K562 (cell line): ENCODE data around the gene GEMIN5. TPM values are rescaled to one million over a fixed set of nuclear protein-coding genes. Genes with fewer than 3 reads are reported as not detected.

ENCODE experiments used
- FOSL1 ChIP-seq: fragments of 200-800 bp; sonication (Bioruptor generic); conservative IDR thresholded peaks from 2 replicates; pipeline ENCODE4 v1.6.1; 2016; ENCODE audit warnings: missing genetic modification characterization, missing compliant biosample characterization
- FOXA1 ChIP-seq: fragments of 450-650 bp; IDR thresholded peaks from 2 replicates; pipeline ENCODE4 v1.6.1; 2016; ENCODE audit warnings: mild to moderate bottlenecking, borderline replicate concordance
- KDM5B ChIP-seq: fragments of 200-600 bp; sonication (generic); IDR thresholded peaks from 2 replicates; pipeline ENCODE4 v1.6.1; 2012; ENCODE audit warnings: low read depth, mild to moderate bottlenecking, moderate library complexity, low read length, control low read depth, inconsistent platforms; ENCODE audit not compliant: insufficient replicate concordance
- MBD2 ChIP-seq: sonication (generic); IDR thresholded peaks from 2 replicates; pipeline ENCODE4 v1.6.1; 2016; ENCODE audit warnings: low read depth, borderline replicate concordance
- MEF2A ChIP-seq: IDR thresholded peaks from 2 replicates; pipeline ENCODE4 v1.6.1; 2011; ENCODE audit warnings: low read depth, mild to moderate bottlenecking, low read length, moderate library complexity; ENCODE audit not compliant: control insufficient read depth
- MYC ChIP-seq, 2 experiments: fragments of 250-450 bp in 1 of 2; sonication (Bioruptor Pico) in 1 of 2; IDR thresholded peaks; 2 replicates each; pipeline versions ENCODE4 v1.5.1 to v1.6.1; 2012 to 2021; ENCODE audit warnings: low read depth in 2 of 2, borderline replicate concordance in 1 of 2, improper control_type of control experiment in 1 of 2, low read length in 1 of 2, mild to moderate bottlenecking in 1 of 2, moderate library complexity in 1 of 2
- PCBP1 ChIP-seq: fragments of 200-400 bp; formaldehyde crosslinking; IDR thresholded peaks from 2 replicates; pipeline ENCODE4 v1.6.1; 2018; ENCODE audit warnings: mild to moderate bottlenecking, low read depth, low read length; ENCODE audit not compliant: poor library complexity, severe bottlenecking
- RAD51 ChIP-seq: fragments of 450-650 bp; IDR thresholded peaks from 2 replicates; pipeline ENCODE4 v1.7.1; 2016; ENCODE audit warnings: low read depth, mild to moderate bottlenecking, borderline replicate concordance
- TEAD2 ChIP-seq: fragments of 450-650 bp; IDR thresholded peaks from 2 replicates; pipeline ENCODE4 v1.6.1; 2016; ENCODE audit warnings: missing genetic modification characterization, control low read depth, missing compliant biosample characterization
- ZKSCAN3 ChIP-seq: fragments of 250-450 bp; sonication (Bioruptor Pico); IDR thresholded peaks from 2 replicates; pipeline ENCODE4 v1.4.0; 2020
- ZNF274 ChIP-seq: IDR thresholded peaks from 2 replicates; pipeline ENCODE4 v1.6.1; 2011; ENCODE audit warnings: low read depth, mild to moderate bottlenecking, low read length, moderate library complexity, borderline replicate concordance
- ZNF561 ChIP-seq: fragments of 450-650 bp; formaldehyde crosslinking; conservative IDR thresholded peaks from 2 replicates; pipeline ENCODE4 v1.4.0; 2020; ENCODE audit warnings: mild to moderate bottlenecking, moderate library complexity
- polyA plus RNA-seq, 8 experiments: library from polyadenylated mRNA; depleted of rRNA in 4 of 8; stranded (reverse) in 5 of 8; unstranded in 3 of 8; fragments of >200 nt; fragmentation: Nextera tagmentation in 2 of 8; fragmentation: Illumina TruSeq in 1 of 8; extraction: Ambion mirVana in 2 of 8; extraction: Trizol in 1 of 8; gene quantifications; 2 replicates each; pipeline versions ENCODE4 v1.2.1 to v1.2.3, GENCODE V29; 2011 to 2014; ENCODE audit warnings: inconsistent platforms in 1 of 8, missing spikeins in 1 of 8
- total RNA-seq, 7 experiments: library from RNA; depleted of rRNA in 6 of 7; stranded (reverse); fragments of >200 nt in 6 of 7; fragmentation: Illumina TruSeq in 2 of 7; extraction: Trizol in 2 of 7; gene quantifications; 2 replicates each; pipeline versions ENCODE4 v1.2.1 to v1.2.3, GENCODE V29; 2011 to 2021; ENCODE audit warnings: low replicate concordance in 1 of 7
- TF ChIP-seq, protein P1 (sequence below): sonication (generic); IDR thresholded peaks from 2 replicates; pipeline ENCODE4 v1.6.1; 2016
- TF ChIP-seq, protein P2 (sequence below), 2 experiments: IDR thresholded peaks; 2 replicates each; pipeline ENCODE4 v1.6.1; 2011; ENCODE audit warnings: borderline replicate concordance in 1 of 2, control low read depth in 1 of 2, low read depth in 1 of 2, low read length in 1 of 2, mild to moderate bottlenecking in 1 of 2, mixed read lengths in 1 of 2, moderate library complexity in 1 of 2; ENCODE audit not compliant: insufficient read depth in 1 of 2, insufficient read length in 1 of 2, poor library complexity in 1 of 2, severe bottlenecking in 1 of 2; ENCODE audit errors: extremely low read depth in 1 of 2
- TF ChIP-seq, protein P3 (sequence below): fragments of 450-650 bp; formaldehyde crosslinking; IDR thresholded peaks from 2 replicates; pipeline ENCODE4 v1.4.0; 2022; ENCODE audit warnings: mild to moderate bottlenecking, moderate library complexity
- TF ChIP-seq, protein P4 (sequence below): fragments of 250-450 bp; sonication (Bioruptor Pico); IDR thresholded peaks from 2 replicates; pipeline ENCODE4 v1.5.0; 2021; ENCODE audit warnings: mild to moderate bottlenecking, moderate library complexity
- TF ChIP-seq, protein P5 (sequence below): fragments of 250-450 bp; sonication (Bioruptor Pico); IDR thresholded peaks from 2 replicates; pipeline ENCODE4 v1.4.0; 2020; ENCODE audit warnings: mild to moderate bottlenecking, moderate library complexity

Gene GEMIN5
- total and polyA plus RNA-seq, 9 of the 15 experiments (the other 6 are each of a cell fraction or from before 2014, with no cell fraction given), result 10.3 to 48.2 (median 34.7) TPM

DNA sequence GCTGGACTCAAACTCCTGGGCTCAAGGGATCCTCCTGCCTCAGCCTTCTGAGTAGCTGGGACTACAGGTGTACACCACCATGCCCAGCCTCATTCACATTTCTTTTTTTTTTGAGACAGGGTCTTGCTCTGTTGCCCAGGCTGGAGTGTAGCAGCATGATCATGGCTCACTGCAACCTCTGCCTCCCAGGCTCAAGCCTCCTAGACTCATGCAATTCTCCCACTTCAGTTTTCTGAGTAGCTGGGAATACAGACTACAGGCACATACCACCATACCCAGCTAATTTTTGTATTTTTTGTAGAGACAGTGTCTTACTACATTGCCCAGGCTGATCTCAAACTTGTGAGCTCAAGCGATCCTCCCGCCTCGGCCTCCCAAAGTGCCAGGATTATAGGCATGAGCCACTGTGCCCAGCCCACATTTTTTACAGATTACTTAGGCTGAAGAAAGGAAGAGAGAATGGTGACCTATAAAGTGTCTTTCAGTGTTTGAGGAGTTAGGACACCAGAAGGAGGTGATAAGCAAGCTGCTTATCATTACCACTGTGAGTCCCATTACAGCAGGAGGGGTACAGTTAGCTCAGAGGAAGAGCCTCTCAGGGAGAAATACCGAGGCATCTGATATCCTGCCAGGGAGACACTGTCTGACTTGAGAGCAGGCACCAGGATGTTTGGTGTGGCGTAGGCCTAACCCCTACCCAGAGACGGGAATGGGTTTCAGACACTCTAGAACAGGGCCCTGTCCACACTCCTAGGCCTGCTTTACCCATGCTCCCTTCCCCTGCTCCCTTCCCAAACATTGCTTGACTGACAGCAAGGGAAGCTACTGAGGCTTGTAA is 97.4 kb downstream of the GEMIN5 start (continued):
- TF ChIP-seq MYC (IDR thresholded peaks at IDR 0.05; ENCODE audit: low read depth, low read length) (no peak), MYC (CRISPR knock-in tag; IDR thresholded peaks at IDR 0.05; ENCODE audit: borderline replicate concordance, low read depth) (no peak), MBD2 (no peak), ZNF274 (no peak), RAD51 (no peak), TEAD2 (no peak), ZNF561 (CRISPR knock-in tag) (no peak), ZKSCAN3 (CRISPR knock-in tag) (no peak), FOSL1 (tag) (peak; percentile 57), PCBP1 (no peak), MEF2A (0 out of 2 replicates have a peak, but pooled peaks have one; percentile 5), FOXA1 (no peak), KDM5B (no peak)
- TF ChIP-seq, protein P1, sequence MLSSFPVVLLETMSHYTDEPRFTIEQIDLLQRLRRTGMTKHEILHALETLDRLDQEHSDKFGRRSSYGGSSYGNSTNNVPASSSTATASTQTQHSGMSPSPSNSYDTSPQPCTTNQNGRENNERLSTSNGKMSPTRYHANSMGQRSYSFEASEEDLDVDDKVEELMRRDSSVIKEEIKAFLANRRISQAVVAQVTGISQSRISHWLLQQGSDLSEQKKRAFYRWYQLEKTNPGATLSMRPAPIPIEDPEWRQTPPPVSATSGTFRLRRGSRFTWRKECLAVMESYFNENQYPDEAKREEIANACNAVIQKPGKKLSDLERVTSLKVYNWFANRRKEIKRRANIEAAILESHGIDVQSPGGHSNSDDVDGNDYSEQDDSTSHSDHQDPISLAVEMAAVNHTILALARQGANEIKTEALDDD, result peak; percentile 82
- TF ChIP-seq, protein P2, sequence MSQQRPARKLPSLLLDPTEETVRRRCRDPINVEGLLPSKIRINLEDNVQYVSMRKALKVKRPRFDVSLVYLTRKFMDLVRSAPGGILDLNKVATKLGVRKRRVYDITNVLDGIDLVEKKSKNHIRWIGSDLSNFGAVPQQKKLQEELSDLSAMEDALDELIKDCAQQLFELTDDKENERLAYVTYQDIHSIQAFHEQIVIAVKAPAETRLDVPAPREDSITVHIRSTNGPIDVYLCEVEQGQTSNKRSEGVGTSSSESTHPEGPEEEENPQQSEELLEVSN (IDR thresholded peaks at IDR 0.05; ENCODE audit: borderline replicate concordance in 1 of 2, extremely low read depth in 1 of 2, insufficient read depth in 1 of 2, insufficient read length in 1 of 2, low read depth in 1 of 2, low read length in 1 of 2, poor library complexity in 1 of 2, severe bottlenecking in 1 of 2), result no peak
- TF ChIP-seq, protein P3, sequence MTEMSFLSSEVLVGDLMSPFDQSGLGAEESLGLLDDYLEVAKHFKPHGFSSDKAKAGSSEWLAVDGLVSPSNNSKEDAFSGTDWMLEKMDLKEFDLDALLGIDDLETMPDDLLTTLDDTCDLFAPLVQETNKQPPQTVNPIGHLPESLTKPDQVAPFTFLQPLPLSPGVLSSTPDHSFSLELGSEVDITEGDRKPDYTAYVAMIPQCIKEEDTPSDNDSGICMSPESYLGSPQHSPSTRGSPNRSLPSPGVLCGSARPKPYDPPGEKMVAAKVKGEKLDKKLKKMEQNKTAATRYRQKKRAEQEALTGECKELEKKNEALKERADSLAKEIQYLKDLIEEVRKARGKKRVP (CRISPR knock-in tag), result no peak
- TF ChIP-seq, protein P4, sequence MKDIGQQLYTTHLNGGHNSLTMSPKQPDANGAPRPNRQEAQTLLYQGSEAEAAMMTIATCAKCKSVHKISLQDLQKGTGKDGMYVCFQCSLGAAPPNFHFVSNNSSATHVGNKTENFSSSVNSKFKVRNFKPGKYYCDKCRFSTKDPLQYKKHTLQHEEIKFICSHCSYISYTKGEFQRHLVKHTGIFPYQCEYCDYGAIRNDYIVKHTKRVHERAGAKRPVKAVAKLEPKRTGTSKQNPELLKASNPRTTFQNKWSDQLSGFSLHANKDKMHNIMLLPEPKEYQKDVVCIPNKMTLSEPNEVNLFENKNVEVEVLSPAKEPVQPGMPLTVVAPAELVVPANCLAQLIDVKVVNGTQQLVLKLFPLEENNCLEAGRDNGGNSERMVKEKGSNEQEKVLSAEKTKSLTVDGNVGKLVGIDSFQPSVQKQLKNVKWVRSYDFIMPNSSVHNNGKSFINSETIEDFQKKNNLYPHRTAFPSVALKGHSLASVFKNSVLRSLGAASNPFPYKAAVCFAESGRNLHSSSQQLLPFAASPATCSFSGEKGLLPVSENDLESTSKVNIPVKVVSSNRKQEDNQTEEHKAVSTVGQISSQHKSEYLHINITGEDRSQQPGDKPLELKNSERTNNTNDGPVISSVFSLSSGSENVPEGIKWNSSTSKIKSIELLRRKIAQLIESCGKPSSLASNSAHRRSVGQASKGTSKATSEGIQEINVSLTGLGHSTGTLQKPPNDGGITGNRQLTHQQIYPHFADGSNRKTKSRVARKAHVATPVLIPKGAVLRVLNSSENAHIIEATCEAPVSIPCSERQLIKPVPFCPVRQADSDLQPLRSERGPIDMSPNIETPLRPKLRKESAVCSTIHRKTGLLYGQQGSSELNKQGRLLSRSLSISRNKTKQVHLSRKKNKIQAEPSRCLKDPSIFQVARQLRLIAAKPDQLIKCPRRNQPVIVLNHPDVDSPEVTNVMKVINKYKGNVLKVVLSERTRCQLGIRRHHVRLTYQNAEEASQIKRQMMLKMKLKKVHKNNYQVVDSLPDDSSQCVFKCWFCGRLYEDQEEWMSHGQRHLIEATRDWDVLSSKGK (CRISPR knock-in tag), result no peak
- TF ChIP-seq, protein P5, sequence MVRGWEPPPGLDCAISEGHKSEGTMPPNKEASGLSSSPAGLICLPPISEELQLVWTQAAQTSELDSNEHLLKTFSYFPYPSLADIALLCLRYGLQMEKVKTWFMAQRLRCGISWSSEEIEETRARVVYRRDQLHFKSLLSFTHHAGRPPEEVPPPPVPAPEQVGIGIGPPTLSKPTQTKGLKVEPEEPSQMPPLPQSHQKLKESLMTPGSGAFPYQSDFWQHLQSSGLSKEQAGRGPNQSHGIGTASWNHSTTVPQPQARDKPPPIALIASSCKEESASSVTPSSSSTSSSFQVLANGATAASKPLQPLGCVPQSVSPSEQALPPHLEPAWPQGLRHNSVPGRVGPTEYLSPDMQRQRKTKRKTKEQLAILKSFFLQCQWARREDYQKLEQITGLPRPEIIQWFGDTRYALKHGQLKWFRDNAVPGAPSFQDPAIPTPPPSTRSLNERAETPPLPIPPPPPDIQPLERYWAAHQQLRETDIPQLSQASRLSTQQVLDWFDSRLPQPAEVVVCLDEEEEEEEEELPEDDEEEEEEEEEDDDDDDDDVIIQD, result no peak
